SKM-1 treated with dmso at 0.1 percent for 144 hours (cell line): ENCODE measurements around the gene ZNF620.
"Not testable (repeated sequence)": the region's sequence is repeated elsewhere in the genome, so short reads cannot be mapped to it uniquely, and the experiment has no call there.

ENCODE experiments used
- DNase-seq: peaks from one replicate; lab custom pipeline; 2025; ENCODE audit not compliant: unreplicated experiment; lab: John Stamatoyannopoulos, UW

ZNF620 gene

GRCh38 chr3:40505599-40506462 lies at the start of gene ZNF620:
ZNF620 (plus strand) TSS chr3:40506039; CDS start chr3:40506353, 314 bp downstream.
- peak; percentile 39 for DNase-seq

- DNase-seq, result no peak
These were observed 49.4 kb upstream of the ZNF620 start for GRCh38 chr3:40456279-40456939.

- peak; percentile 92 for DNase-seq
These were observed 48.7 kb upstream of the ZNF620 start, which contains the start of gene RPL14 for GRCh38 chr3:40456940-40457823. RPL14 (plus strand) TSS chr3:40457339; CDS start chr3:40457472, 133 bp downstream.

- DNase-seq, result no peak
These were observed 47.4 kb upstream of the ZNF620 start for GRCh38 chr3:40458473-40458872.

GRCh38 chr3:40460481-40460880 lies 45.4 kb upstream of the ZNF620 start:
- not testable (repeated sequence) for DNase-seq

GRCh38 chr3:40461161-40461560 lies 44.7 kb upstream of the ZNF620 start:
- DNase-seq, result no peak

GRCh38 chr3:40462838-40463237 lies 43.0 kb upstream of the ZNF620 start:
- DNase-seq, result not testable (repeated sequence)

- DNase-seq, result no peak
These were observed 42.3 kb upstream of the ZNF620 start for GRCh38 chr3:40463579-40463978.

- no peak for DNase-seq
These were observed 41.3 kb upstream of the ZNF620 start for GRCh38 chr3:40464339-40465110.

- no peak for DNase-seq
These were observed 40.8 kb upstream of the ZNF620 start for GRCh38 chr3:40465111-40465407.

- DNase-seq, result no peak
These were observed 40.4 kb upstream of the ZNF620 start for GRCh38 chr3:40465456-40465855.

- DNase-seq, result no peak
These were observed 37.8 kb upstream of the ZNF620 start for GRCh38 chr3:40468018-40468417.

GRCh38 chr3:40470701-40471100 lies 35.1 kb upstream of the ZNF620 start:
- DNase-seq, result no peak

- DNase-seq, result no peak
These were observed 29.1 kb upstream of the ZNF620 start, which contains the start of gene ZNF619 for GRCh38 chr3:40476478-40477470. ZNF619 (plus strand) TSS chr3:40477122; CDS start chr3:40477980, 858 bp downstream.

- DNase-seq, result no peak
These were observed 28.2 kb upstream of the ZNF620 start for GRCh38 chr3:40477666-40478065.

GRCh38 chr3:40487172-40487571 lies 18.7 kb upstream of the ZNF620 start:
- DNase-seq, result no peak

GRCh38 chr3:40490916-40491315 lies 14.9 kb upstream of the ZNF620 start:
- no peak for DNase-seq

- no peak for DNase-seq
These were observed 11.1 kb upstream of the ZNF620 start for GRCh38 chr3:40494698-40495097.

GRCh38 chr3:40497288-40497687 lies 8.6 kb upstream of the ZNF620 start:
- DNase-seq, result no peak
